ENCODE measurements around the gene TIMM10B. TPM values are rescaled to one million over a fixed set of nuclear protein-coding genes. Genes with fewer than 3 reads are reported as not detected.

Gene TIMM10B
- total RNA-seq, 2 donors from 2014 or later: 29.6 to 30.5 TPM

GRCh38 chr11:6526411-6527135, 45.3 kb downstream of the TIMM10B start:
- no peaks in the 10 kb centered on the region for H3K27me3 Mint-ChIP-seq (ENCODE audit: insufficient read depth)
- Histone ChIP-seq H3K36me3 (ENCODE audit: control insufficient read depth, insufficient read depth, low read length) (no peaks in the 10 kb centered on the region), H3K27me3 (ENCODE audit: control insufficient read depth, insufficient read depth, low read length, poor library complexity, severe bottlenecking) (no peaks in the 10 kb centered on the region), H3K9me3 (ENCODE audit: control insufficient read depth, low read length) (no peaks in the 10 kb centered on the region), H3K9ac (ENCODE audit: extremely low read depth, low read length, poor library complexity, severe bottlenecking) (no peak overlapping the region), H3K27ac (ENCODE audit: low read depth, low read length) (no peak overlapping the region), H3K4me1 (ENCODE audit: control insufficient read depth, insufficient read depth, low read length) (no peaks in the 10 kb centered on the region), H3K4me3 (ENCODE audit: low read length) (no peak overlapping the region)
- 91 to 100% methylated on average over 2 to 3 of the region's 3 CpGs for WGBS, 2 experiments (ENCODE audit: insufficient coverage in 1 of 2, insufficient read length in 1 of 2)
- TF ChIP-seq CTCF (conservative IDR thresholded peaks at IDR 0.05): no peak
- H3K4me1 Mint-ChIP-seq: no peaks in the 10 kb centered on the region
- H3K4me3 Mint-ChIP-seq: no peak overlapping the region
- H3K27ac Mint-ChIP-seq: no peak overlapping the region
- DNase-seq: no peak
- H3K36me3 Mint-ChIP-seq (ENCODE audit: low read depth): peaks cover 3% of the 10 kb centered on the region
- H3K9me3 Mint-ChIP-seq: no peaks in the 10 kb centered on the region

GRCh38 chr11:6529266-6529665, 48.0 kb downstream of the TIMM10B start:
- no peak for DNase-seq

GRCh38 chr11:6530848-6531247, 49.5 kb downstream of the TIMM10B start:
- Histone ChIP-seq H3K27ac (ENCODE audit: low read depth, low read length) (no peak overlapping the region), H3K4me1 (ENCODE audit: control insufficient read depth, insufficient read depth, low read length) (no peaks in the 10 kb centered on the region), H3K4me3 (ENCODE audit: low read length) (no peak overlapping the region), H3K9me3 (ENCODE audit: control insufficient read depth, low read length) (no peaks in the 10 kb centered on the region), H3K36me3 (ENCODE audit: control insufficient read depth, insufficient read depth, low read length) (no peaks in the 10 kb centered on the region), H3K27me3 (ENCODE audit: control insufficient read depth, insufficient read depth, low read length, poor library complexity, severe bottlenecking) (no peaks in the 10 kb centered on the region), H3K9ac (ENCODE audit: extremely low read depth, low read length, poor library complexity, severe bottlenecking) (no peak overlapping the region)
- no peaks in the 10 kb centered on the region for H3K9me3 Mint-ChIP-seq
- WGBS, 2 experiments (ENCODE audit: insufficient coverage in 1 of 2, insufficient read length in 1 of 2): 96 to 97% methylated on average over 2 of the region's 2 CpGs
- no peaks in the 10 kb centered on the region for H3K27me3 Mint-ChIP-seq (ENCODE audit: insufficient read depth)
- no peaks in the 10 kb centered on the region for H3K4me1 Mint-ChIP-seq
- H3K4me3 Mint-ChIP-seq: no peak overlapping the region
- no peak for DNase-seq
- no peak overlapping the region for H3K27ac Mint-ChIP-seq
- no peak for TF ChIP-seq CTCF (conservative IDR thresholded peaks at IDR 0.05)
- no peaks in the 10 kb centered on the region for H3K36me3 Mint-ChIP-seq (ENCODE audit: low read depth)

More at GRCh38 chr11:6529266-6529665, 48.0 kb downstream of the TIMM10B start:
- TF ChIP-seq CTCF (conservative IDR thresholded peaks at IDR 0.05): no peak
- Mint-ChIP-seq H3K27me3 (ENCODE audit: insufficient read depth) (no peaks in the 10 kb centered on the region), H3K9me3 (no peaks in the 10 kb centered on the region), H3K4me3 (no peak overlapping the region), H3K27ac (no peak overlapping the region), H3K4me1 (no peaks in the 10 kb centered on the region), H3K36me3 (ENCODE audit: low read depth) (no peaks in the 10 kb centered on the region)
- Histone ChIP-seq H3K27me3 (ENCODE audit: control insufficient read depth, insufficient read depth, low read length, poor library complexity, severe bottlenecking) (no peaks in the 10 kb centered on the region), H3K27ac (ENCODE audit: low read depth, low read length) (no peak overlapping the region), H3K4me3 (ENCODE audit: low read length) (no peak overlapping the region), H3K9ac (ENCODE audit: extremely low read depth, low read length, poor library complexity, severe bottlenecking) (no peak overlapping the region), H3K4me1 (ENCODE audit: control insufficient read depth, insufficient read depth, low read length) (no peaks in the 10 kb centered on the region), H3K9me3 (ENCODE audit: control insufficient read depth, low read length) (no peaks in the 10 kb centered on the region), H3K36me3 (ENCODE audit: control insufficient read depth, insufficient read depth, low read length) (no peaks in the 10 kb centered on the region)
- 83 to 100% methylated on average over 1 to 2 of the region's 2 CpGs for WGBS, 2 experiments (ENCODE audit: insufficient coverage in 1 of 2, insufficient read length in 1 of 2)

All from endodermal cell (in vitro differentiated cells).